SH-SY5Y (cell line): ENCODE measurements around the gene MRPL20.

Experiments
- GATA2 ChIP-seq: IDR thresholded peaks from 2 replicates; pipeline ENCODE4 v1.6.1; 2011; ENCODE audit warnings: mild to moderate bottlenecking, low read depth, low read length
- GATA3 ChIP-seq: IDR thresholded peaks from 2 replicates; pipeline ENCODE4 v1.6.1; 2011; ENCODE audit warnings: low read depth, mild to moderate bottlenecking, low read length, moderate library complexity

- TF ChIP-seq GATA2 (no peak), GATA3 (no peak)
Observed at GRCh38 chr1:1393428-1393827, 13.7 kb downstream of the MRPL20 start.
